CD14-positive monocyte (primary cell): ENCODE measurements around the gene MIS18BP1. TPM values are rescaled to one million over a fixed set of nuclear protein-coding genes. Genes with fewer than 3 reads are reported as not detected.
A peak's percentile ranks its signal among the peaks of the same experiment; 100 is the strongest.

Experiments used
- DNase-seq, 3 donors: peaks; one replicate each; pipeline ENCODE4 v3.0.0-alpha.2; 2011 to 2022
- H2AFZ ChIP-seq: 2 replicates; pipeline ENCODE4 v1.6.0; 2012; ENCODE audit warnings: mild to moderate bottlenecking, low read depth, low read length, inconsistent platforms; ENCODE audit not compliant: insufficient read depth, poor library complexity, severe bottlenecking
- H3K27ac ChIP-seq, 2 donors: 1 replicate in 1 of 2; 2 replicates in 1 of 2; pipeline ENCODE4 v1.5.1; 2012 to 2013; ENCODE audit warnings: low read length in 2 of 2, control low read depth in 1 of 2, inconsistent platforms in 1 of 2, low read depth in 1 of 2, mild to moderate bottlenecking in 1 of 2
- H3K27me3 ChIP-seq, 2 donors: one replicate each; pipeline versions ENCODE4 v1.6.0 to v1.6.1; 2011 to 2013; ENCODE audit warnings: low read length in 2 of 2; ENCODE audit not compliant: control insufficient read depth in 2 of 2, insufficient read depth in 2 of 2
- H3K36me3 ChIP-seq, 2 donors: replicated peaks in 1 of 2; 1 replicate in 1 of 2; 2 replicates in 1 of 2; pipeline versions ENCODE4 v1.5.1 to v1.6.1; 2012 to 2013; ENCODE audit warnings: low read length in 2 of 2, control low read depth in 1 of 2, inconsistent platforms in 1 of 2, mild to moderate bottlenecking in 1 of 2; ENCODE audit not compliant: insufficient read depth in 2 of 2, control insufficient read depth in 1 of 2
- H3K4me1 ChIP-seq, 2 donors: 1 replicate in 1 of 2; 2 replicates in 1 of 2; pipeline versions ENCODE4 v1.5.1 to v1.6.1; 2012 to 2013; ENCODE audit warnings: low read length in 2 of 2, control low read depth in 1 of 2, inconsistent platforms in 1 of 2, mild to moderate bottlenecking in 1 of 2, moderate library complexity in 1 of 2; ENCODE audit not compliant: insufficient read depth in 2 of 2, control insufficient read depth in 1 of 2
- H3K4me2 ChIP-seq: replicated peaks from 2 replicates; pipeline ENCODE3; 2012; ENCODE audit warnings: low read length, moderate library complexity, mild to moderate bottlenecking; ENCODE audit not compliant: poor library complexity, severe bottlenecking; ENCODE audit errors: extremely low read depth
- H3K4me3 ChIP-seq, 3 experiments: fragments of 200-600 bp in 1 of 3; sonication (generic) in 1 of 3; replicated peaks in 1 of 3; 1 replicate in 2 of 3; 2 replicates in 1 of 3; pipeline ENCODE4 v1.5.1; 2011 to 2013; ENCODE audit warnings: low read length in 3 of 3, mild to moderate bottlenecking in 3 of 3, control low read depth in 2 of 3, low read depth in 2 of 3, inconsistent platforms in 1 of 3, moderate library complexity in 1 of 3
- H3K79me2 ChIP-seq: 2 replicates; pipeline ENCODE4 v1.6.0; 2012; ENCODE audit warnings: mild to moderate bottlenecking, control low read depth, inconsistent platforms, low read length, moderate library complexity; ENCODE audit not compliant: insufficient read depth
- H3K9ac ChIP-seq: 2 replicates; pipeline ENCODE4 v1.6.0; 2017; ENCODE audit warnings: low read length, mild to moderate bottlenecking; ENCODE audit not compliant: insufficient read depth, poor library complexity, severe bottlenecking
- H3K9me3 ChIP-seq, 2 donors: replicated peaks in 1 of 2; 1 replicate in 1 of 2; 2 replicates in 1 of 2; pipeline versions ENCODE4 v1.5.1 to v1.6.1; 2012 to 2013; ENCODE audit warnings: low read length in 2 of 2, control low read depth in 1 of 2; ENCODE audit not compliant: control insufficient read depth in 1 of 2, insufficient read depth in 1 of 2
- H4K20me1 ChIP-seq: 2 replicates; pipeline ENCODE4 v1.6.0; 2012; ENCODE audit warnings: mild to moderate bottlenecking, low read length, control low read depth, moderate library complexity; ENCODE audit not compliant: insufficient read depth
- H3K27ac Mint-ChIP-seq, 7 donors: one replicate each; pipeline ENCODE4 v1.8.0; 2020; ENCODE audit warnings: mild to moderate bottlenecking in 7 of 7, mixed read lengths in 7 of 7, moderate library complexity in 6 of 7, inconsistent platforms in 2 of 7
- H3K27me3 Mint-ChIP-seq, 3 donors: one replicate each; pipeline ENCODE4 v1.8.0; 2021 to 2022; ENCODE audit warnings: low read depth in 3 of 3, mild to moderate bottlenecking in 3 of 3, mixed read lengths in 3 of 3, moderate library complexity in 3 of 3, inconsistent platforms in 1 of 3
- H3K36me3 Mint-ChIP-seq, 2 donors: one replicate each; pipeline ENCODE4 v1.8.0; 2020; ENCODE audit warnings: mixed read lengths in 2 of 2, inconsistent platforms in 1 of 2, mild to moderate bottlenecking in 1 of 2
- H3K4me1 Mint-ChIP-seq: one replicate; pipeline ENCODE4 v1.8.0; 2020; ENCODE audit warnings: mild to moderate bottlenecking, mixed read lengths
- H3K4me3 Mint-ChIP-seq, 2 donors: one replicate each; pipeline ENCODE4 v1.8.0; 2020; ENCODE audit warnings: mild to moderate bottlenecking in 2 of 2, mixed read lengths in 2 of 2, moderate library complexity in 1 of 2
- H3K9me3 Mint-ChIP-seq, 7 donors: one replicate each; pipeline ENCODE4 v1.8.0; 2020 to 2022; ENCODE audit warnings: mixed read lengths in 7 of 7, mild to moderate bottlenecking in 6 of 7, moderate library complexity in 6 of 7, inconsistent platforms in 2 of 7
- CTCF ChIP-seq: fragments of 200-600 bp; IDR thresholded peaks from one replicate; pipeline ENCODE4 v1.8.0; 2022; ENCODE audit warnings: antibody characterized with exemption, mild to moderate bottlenecking
- WGBS: methylation state at CpG from one replicate; pipeline ENCODE4 v1.1.5; 2013; ENCODE audit warnings: missing lambda C conversion rate; ENCODE audit not compliant: insufficient coverage; 5-methylcytosine and 5-hydroxymethylcytosine counted together
- intact Hi-C, 2 donors: fragments of 100-400 bp; cut with micrococcal nuclease; formaldehyde crosslinking; loops; one replicate each; pipeline versions ENCODE4 v1.15.0 to v1.15.1; 2023
- polyA plus RNA-seq, 3 donors: library from polyadenylated mRNA; depleted of rRNA in 1 of 3; unstranded in 2 of 3; stranded (reverse) in 1 of 3; fragments of 300-500 nt in 2 of 3; fragments of >200 nt in 1 of 3; fragmentation: Illumina TruSeq in 2 of 3; gene quantifications; 1 replicate in 2 of 3; 2 replicates in 1 of 3; pipeline ENCODE4 v1.2.3, GENCODE V29; 2012 to 2021

Gene MIS18BP1
- polyA plus RNA-seq, 3 donors = 39.2 to 61.8 (median 45.6) TPM

- H3K36me3 Mint-ChIP-seq = peaks cover 2 to 13% of the 10 kb centered on the region in 2 donors
These were observed 830 bp upstream of the MIS18BP1 start for GRCh38 chr14:45253754-45254310.

More at GRCh38 chr14:45253754-45254310, 830 bp upstream of the MIS18BP1 start:
- H3K9ac ChIP-seq = peak overlapping the region; percentile 74
- peak overlapping the region; percentile 94 to 98 (median 95) for H3K4me3 ChIP-seq
- no peak for TF ChIP-seq CTCF
- H3K4me1 ChIP-seq = peaks cover 46 to 54% of the 10 kb centered on the region in 2 donors
- H3K9me3 ChIP-seq = peaks cover 13 to 19% of the 10 kb centered on the region in 2 donors
- H4K20me1 ChIP-seq = peaks cover 11% of the 10 kb centered on the region
- Mint-ChIP-seq H3K9me3 (peaks cover 15 to 31% (median 24%) of the 10 kb centered on the region in 7 donors), H3K27ac (peak overlapping the region; percentile 92 to 98 (median 96)), H3K27me3 (peaks cover 0 to 2% (median 1%) of the 10 kb centered on the region in 3 donors), H3K4me1 (peaks cover 43% of the 10 kb centered on the region), H3K4me3 (peak overlapping the region; percentile 90 to 93)
- H3K79me2 ChIP-seq = peaks cover 41% of the 10 kb centered on the region
- H3K27ac ChIP-seq = peak overlapping the region; percentile 83 to 93
- peak overlapping the region; percentile 88 for H2AFZ ChIP-seq
- peak in 1 of 3 donors; percentile 62 for DNase-seq
- peak overlapping the region; percentile 94 for H3K4me2 ChIP-seq
- intact Hi-C loops = loop anchor here (2.0 to 5.0 kb wide), 3 partner anchors 119 to 292 kb away; partner anchors contain the start of genes FANCM (in 2 of the 2), FKBP3 (in 2 of the 2), KLHL28 (in 1 of the 2) and PRPF39 (in 1 of the 2)
- no peaks in the 10 kb centered on the region for H3K36me3 ChIP-seq
- 27% methylated on average over 4 of the region's 23 CpGs for WGBS
- no peaks in the 10 kb centered on the region for H3K27me3 ChIP-seq
